NK-92 treated with Interleukin-12 subunit alpha and Interleukin-12 subunit beta, amount 100 ng/mL, for 24 hours (cell line): ENCODE results near the gene TXNRD2.

Source experiments
- DNase-seq: peaks from one replicate; lab custom pipeline; 2025; lab: John Stamatoyannopoulos, UW

TXNRD2 gene

GRCh38 chr22:19862619-19863246, 78.9 kb downstream of the TXNRD2 start:
- DNase-seq, result no peak

GRCh38 chr22:19859861-19860510, 81.6 kb downstream of the TXNRD2 start:
- DNase-seq, result no peak

DNA sequence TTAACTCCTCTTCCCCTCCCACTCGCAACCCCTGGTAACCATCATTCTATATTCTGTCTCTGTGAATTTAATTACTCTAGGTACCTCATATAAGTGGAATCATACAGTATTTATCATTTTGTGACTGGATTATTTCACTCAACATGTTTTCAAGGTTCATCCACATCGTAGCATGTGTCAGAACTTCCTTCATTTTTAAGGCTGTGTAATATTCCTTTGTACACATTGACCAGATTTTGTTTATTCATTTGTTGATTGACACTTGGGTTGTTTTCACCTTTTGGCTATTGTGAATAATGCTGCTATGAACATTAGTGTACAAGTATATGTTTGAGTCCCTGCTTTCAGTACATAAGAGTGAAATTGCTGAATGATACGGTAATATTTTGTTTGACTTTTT, 84.2 kb downstream of the TXNRD2 start:
- no peak for DNase-seq

GRCh38 chr22:19855504-19856409, 85.9 kb downstream of the TXNRD2 start:
- no peak for DNase-seq

DNA sequence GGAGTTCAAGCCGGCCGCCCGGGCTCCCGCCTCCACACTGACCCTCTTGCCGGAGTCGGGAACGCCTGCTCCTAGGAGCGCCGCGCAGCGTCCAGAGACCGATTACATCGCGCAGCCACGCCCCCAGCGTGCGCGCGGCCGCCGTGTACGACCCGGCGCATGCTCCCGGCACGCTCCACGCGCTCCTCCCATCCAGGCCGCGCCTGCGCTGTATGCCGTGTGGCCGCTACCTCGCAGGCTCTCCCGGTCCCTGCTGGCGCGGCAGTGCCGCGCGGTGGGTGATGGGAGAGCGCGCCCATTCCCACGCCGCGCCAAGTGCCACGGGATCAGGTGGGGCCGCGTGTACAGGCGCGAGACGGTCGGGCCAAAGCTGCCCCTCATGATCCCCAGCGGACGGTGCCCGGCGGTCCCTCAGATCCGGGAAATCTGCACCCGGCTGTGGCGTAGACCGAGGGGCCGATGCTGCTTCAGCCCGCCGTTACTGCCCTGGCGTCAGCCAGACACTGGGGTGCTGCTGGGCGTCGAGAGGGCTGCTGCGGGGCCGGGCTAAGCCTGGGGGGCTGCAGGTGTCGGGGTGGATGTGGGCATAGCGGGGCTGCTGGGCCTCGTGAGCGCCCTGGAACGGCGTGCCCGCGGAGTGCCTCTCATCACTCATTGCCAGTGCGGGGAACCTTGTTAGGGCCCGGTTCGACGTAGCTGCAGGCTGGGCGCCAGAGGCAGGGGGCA, 86.7 kb downstream of the TXNRD2 start, which contains the start of the genes GNB1L and RTL10:
TSS of gene GNB1L (minus strand) at position 97 of the 726 bp plus-strand sequence. CDS start 33,519 bp downstream, outside the sequence.
TSS of gene RTL10 (minus strand) at position 97 of the 726 bp plus-strand sequence. CDS start 2,613 bp downstream, outside the sequence.
- peak; percentile 88 for DNase-seq

- no peak for DNase-seq
Measured at GRCh38 chr22:19853879-19854777, 87.5 kb downstream of the TXNRD2 start.

DNA sequence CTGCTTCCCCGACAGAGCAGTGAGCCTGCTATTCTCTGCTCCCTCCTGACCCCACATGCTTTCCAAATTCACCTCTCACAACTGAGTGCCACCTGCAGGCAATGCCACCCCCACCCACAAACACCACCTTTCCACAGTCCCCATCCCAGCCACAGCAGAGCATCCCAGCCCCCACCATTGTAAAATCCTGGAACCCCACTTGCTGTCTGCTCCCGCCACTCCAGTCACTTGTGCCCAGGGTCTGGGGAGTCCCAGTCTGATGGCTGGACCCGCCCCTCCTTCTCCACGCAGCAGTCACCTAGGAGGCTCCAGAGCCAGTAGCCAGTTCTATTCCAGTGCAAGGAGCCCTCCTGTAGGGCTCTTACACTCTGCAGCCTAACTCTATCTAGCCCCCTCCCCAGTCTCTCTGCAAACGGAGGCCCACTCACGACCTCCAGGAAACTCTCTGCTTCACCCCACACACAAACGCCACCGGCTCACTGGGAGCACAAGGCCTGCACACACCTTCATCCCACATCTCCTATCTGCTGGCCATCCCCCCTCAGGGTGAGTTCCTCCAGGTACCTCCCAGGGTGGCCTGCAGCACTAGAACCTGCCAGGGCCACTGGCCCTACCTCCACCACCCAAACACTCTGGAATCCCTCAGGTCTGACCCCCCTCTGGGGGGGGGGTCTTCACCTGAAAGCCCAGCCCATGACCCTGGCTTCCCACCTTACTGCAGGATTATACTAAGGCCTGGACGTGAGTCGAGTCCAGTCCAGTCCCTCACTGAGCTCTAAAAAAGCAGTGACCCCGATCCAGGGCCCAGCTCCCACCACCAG, 88.3 kb downstream of the TXNRD2 start:
- DNase-seq, result no peak

- DNase-seq, result no peak
Measured at GRCh38 chr22:19852177-19852781, 89.3 kb downstream of the TXNRD2 start.

- no peak for DNase-seq
Measured at GRCh38 chr22:19851291-19852176, 90.1 kb downstream of the TXNRD2 start.

DNA sequence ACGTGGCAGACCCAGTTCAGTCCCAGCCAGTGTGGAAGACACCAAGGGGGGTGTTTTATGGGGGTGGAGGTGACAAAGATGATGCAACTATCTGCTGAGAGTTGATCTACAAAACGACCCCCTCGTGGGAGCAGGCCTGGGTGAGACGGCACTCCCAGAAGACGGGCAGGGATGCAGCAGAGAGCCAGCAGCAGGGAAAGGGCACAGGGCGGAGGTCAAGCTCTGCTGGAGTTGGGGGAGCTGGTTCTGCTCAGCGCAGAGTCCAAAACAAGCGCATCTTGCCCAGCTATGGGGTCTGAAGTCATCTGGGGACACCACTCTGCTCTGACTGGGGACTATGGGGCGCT, 90.9 kb downstream of the TXNRD2 start:
- DNase-seq, result no peak

DNA sequence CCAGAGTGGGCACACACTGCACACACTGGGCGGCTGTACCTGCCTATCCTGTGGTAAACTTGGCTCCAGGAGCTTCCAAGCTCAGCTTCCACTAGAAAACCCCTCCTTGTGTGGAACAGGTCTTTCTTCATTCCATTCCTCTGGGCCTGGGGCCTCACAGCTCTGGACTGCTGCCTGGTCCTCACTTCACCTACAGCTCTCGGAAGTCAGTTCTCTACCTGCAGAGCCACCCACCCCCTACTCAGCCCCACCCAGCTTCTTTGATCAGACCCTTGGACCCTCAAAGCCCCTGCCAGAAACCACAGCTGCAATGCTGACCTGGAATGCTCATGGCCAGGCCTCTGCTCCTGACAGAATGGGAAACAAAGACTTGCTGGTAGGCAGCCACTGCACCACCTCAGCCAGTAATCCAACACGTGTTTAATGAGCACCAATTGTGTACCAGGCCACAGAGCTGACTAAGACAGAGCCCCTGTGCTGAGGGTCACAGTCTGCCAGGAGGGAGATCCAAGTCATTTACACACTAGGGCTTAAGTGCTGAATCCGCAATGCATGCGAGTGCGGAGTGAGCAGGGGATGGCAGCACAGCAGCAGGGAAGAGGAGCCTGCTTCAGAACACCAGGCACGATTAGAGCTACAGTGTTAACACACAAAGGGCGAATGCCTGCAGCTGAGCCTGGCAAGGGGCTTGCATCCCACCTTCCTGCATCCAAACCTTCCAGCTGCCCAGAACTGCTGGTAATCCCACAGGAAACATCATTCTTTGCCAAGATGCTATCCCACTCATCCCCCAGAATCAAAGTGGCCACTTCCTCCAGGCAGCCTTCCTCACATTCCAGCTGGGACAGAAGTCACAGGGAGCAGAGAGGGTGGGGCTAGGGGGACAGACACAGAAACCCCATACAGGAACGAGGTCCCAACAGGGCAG, 91.5 kb downstream of the TXNRD2 start:
- DNase-seq, result no peak

DNA sequence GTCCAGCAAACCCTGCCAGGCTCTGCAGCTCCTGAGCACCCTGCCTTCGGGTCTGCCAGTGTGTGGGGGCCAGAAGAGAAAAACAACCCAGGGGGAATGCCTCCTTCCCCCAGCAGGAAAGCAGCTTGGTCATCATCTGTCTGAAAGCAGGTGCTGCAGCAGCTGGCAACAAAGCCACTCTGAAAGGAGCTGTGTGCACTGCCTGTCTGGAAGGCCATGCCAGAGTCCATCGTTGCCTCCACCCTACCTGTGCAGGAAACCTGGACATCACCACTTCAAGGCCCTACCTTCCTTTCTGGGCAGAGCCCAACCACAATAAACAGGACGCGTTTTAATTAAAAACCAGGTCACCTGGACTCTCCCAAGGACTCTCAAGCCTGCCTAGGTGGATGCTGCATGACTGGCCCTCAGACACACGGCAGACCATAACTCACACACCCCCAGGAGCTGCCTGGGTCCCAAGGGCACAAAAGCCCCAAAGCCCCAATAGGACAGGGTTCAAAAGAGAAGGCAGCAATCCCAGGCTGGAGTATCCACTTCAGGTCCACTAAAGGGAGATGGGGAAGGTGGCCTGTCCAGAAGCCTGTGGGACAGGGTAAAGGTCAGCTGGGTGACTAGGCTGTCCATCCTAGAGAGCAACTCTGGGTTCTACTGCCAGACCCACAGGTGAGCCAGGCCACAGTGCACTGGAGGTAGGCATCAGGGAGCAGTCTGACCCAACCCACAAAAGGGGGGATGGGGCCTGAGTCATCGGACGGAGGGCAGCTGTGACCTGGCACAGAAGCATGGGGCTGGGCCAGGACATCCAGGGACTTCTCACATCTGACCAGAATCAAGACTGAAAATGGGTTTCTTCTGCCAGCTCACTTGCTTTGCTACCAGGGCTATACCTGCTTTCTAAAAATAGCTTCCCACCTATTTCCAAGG, 93.1 kb downstream of the TXNRD2 start:
- DNase-seq, result no peak

- DNase-seq, result no peak
Measured at GRCh38 chr22:19847345-19847632, 94.3 kb downstream of the TXNRD2 start.

DNA sequence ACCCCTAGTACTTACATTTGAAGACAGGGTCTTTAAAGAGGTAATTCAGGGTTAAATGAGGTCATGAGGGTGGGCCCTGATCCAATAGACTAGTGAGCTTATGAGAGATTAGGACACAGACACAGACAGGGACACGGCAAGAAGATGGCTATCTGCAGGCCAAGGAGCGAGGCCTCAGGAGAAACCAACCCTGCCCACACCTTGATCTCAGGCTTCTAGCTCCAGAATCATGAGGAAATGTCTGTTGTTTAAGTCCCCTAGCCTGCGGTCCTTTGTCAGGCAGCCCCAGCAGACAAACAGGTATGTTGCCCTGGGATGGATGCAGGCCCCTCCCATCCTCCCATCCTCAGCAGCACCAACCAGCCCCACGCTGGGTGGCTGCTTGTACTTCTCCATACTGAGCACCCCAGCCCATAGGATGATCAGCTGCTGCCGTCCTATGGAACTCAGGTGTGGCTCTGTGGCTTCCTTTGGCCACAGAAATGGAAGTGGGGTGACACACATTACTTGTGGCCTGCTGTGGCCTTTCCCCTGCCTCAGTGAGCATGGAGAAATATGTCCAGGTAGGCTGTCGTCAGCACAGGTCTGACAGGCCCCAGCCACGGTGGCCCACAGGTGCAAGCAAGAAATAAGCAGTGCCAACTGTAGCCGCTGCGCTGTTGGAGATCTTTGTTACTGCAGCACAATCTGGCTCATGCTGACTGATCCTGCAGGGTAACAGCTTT, 94.8 kb downstream of the TXNRD2 start:
- DNase-seq, result no peak

GRCh38 chr22:19845054-19845722, 96.4 kb downstream of the TXNRD2 start:
- DNase-seq, result no peak
